DMS114 treated with DMSO at 0.1 percent for 48 hours (cell line): Measurements from ENCODE around the gene ZNF302.
A peak's percentile ranks its signal among the peaks of the same experiment; 100 is the strongest.
"Not testable (repeated sequence)": the region's sequence is repeated elsewhere in the genome, so short reads cannot be mapped to it uniquely, and the experiment has no call there.

Experiments used
- DNase-seq: peaks from one replicate; lab custom pipeline; 2025; ENCODE audit not compliant: unreplicated experiment; lab: John Stamatoyannopoulos, UW

ZNF302 gene

DNA sequence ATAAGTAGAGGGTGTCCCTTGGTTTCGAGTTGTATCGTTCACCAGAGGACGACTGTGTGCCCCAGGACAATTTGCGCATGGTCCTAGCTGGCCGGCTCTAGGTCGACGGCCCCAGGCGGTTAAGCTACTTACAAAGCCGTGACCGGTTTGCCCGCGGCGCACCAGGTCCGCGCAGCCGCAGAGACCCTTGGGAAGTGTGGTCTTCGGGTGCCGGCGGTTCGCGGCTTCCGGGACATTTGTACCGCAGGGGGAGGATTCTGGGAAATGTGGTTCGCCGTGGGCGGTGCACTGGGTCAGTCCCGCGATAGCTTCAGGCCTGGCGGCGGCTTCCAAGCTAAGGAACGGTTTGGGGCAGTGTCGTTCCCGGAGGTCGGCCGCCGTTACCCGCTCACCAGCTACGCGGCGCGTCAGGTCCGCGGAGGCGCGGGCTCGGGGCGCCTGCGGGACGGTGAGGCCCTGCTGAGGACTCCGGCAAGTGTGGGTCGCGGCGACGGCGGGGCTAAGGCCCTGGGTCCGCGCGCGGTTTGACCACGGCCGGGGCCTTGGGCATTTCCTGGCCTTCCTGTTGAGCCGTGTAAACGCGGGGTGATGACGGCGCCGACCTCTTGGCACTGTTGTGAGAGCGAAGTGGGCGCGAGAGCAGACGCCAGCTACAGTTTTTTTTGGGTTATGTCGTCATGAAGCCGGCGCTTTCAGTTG, at the start of gene ZNF302:
ZNF302 (plus strand) TSS at position 293 of the 699 bp plus-strand sequence. CDS start 1,127 bp downstream, outside the sequence.
- DNase-seq: peak; percentile 91

DNA sequence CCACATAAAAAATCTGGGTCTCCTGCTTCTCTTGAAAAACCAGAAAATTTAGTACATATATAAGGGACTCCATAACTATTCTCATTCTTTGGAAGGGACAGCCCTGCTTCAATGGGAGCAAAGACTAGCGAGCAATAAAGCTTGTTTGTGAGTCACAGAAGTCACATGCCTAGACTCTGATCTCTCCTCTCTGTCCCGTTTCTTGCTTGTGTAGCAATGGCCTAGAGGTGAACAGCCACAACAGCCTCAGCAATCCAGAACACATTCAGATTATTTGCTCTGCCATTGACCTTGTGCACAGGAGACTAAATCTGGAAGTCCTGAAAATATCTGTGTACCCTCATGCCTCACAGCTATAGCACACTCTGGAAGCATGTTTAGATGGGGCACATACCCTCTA, 43.7 kb upstream of the ZNF302 start:
- no peak for DNase-seq

DNA sequence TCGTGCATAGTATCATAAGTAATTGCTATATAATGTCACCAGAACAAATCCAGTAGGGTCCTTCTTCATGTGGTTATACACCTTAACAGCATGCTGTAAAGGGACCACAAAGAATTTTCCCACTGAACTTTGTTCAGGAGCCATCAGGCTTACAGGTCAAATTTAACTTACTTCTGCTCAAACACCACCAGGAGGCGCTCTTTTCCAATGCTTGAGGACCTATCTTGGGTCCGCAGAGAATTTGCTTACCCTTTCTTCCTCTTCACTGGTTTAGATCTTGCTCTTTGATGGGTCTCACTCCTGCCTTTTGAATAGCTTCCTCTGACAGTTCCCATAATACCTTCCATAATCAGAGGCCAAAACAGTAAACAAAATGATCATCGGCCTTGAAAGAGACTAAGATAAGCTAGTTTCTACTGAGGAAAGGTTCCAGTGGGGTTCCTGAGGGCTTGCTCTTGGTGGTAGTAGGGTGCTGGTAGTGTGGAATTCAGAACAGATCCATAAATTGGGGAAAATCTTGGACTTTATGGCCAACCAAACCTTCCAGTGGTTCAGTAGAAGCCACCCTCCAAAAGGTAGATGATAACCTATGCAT, 37.9 kb upstream of the ZNF302 start:
- peak; percentile 38 for DNase-seq

DNA sequence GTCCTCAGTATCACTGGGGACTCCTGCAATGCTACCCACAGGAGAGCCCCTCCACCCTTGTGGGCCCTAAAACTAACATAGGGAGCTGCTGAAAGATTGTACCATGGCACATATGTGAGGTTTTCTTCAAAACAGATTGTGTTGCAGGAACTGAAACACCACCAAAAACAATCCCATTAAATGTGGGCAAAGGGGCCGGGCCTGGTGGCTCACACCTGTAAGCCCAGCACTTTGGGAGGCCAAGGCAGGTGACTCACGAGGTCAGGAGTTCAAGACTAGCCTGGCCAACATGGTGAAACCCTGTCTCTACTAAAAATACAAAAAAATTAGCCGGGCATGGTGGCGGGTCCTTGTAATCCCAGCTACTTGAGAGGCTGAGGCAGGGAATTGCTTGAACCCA, 35.2 kb upstream of the ZNF302 start:
- DNase-seq: no peak

DNA sequence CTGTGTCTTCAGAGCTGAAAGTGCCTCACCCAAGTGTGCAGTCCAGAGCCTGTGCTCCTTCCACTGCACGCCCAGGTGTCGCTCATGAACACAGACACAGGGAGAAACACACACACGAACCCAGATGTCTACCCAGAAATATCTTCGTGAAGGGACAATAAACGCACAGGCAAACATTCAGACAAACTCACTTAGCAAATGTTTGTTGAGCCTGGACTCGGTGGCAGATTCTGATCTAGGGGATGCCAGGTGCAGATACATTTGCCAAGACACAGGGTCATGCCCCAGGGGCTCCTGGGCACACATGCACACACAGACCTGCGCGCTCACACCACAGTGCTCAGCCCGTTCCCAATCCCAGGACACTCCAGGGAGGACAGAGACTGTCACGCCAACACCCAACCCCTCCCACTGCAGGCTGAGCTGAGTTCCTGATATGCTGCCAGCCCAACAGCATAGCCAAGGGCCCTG, 32.5 kb upstream of the ZNF302 start:
- DNase-seq: no peak

DNA sequence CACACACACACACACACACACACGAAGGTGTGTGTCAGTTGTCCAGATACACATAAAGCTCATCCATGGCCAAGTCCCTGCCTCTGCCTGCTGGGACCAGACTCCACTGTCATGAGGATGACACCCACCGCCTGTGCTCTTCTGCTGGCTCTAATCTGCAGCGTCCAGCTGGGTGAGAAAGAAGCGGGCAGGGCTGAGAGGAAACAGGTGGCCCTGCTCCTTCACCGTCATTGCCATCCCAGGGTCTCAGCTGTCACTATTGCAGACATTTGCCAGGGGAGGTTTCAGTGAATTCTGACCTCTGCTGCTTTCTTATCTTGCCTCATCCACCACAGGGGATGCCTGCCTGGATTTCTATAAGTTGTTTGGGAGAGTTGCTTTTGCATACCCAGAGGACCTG, 31.9 kb upstream of the ZNF302 start:
- DNase-seq: no peak

DNA sequence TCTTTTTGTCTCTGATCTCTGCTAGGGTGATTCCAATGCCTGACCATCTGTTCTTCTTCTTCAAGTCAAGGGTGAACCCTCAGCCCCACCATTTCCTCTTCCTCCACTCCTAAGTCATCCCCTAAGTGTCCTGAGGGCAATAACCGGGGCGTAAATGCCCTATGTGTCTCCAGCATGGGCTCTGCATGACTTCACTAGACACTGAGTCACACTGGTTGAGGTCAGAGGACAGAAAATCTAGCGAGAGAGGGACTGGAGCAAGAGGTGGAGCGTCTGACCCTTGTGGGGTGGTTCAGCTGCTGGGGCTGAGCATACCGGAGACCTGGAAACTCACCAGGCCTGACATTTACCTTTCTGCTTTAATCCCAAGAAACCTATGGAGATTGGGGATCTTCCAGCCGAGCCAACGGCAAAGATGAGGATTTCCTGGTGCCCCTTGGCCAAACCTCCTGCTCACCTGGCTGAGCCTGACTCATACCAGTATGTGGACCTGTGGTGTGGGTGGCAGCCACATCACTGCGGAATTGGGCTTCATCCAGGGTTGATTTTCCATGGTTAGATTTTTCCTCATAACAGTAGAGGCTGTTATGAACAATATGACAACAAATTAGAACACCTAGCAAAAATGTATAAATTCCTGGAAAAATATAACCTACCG, 27.5 kb upstream of the ZNF302 start:
- no peak for DNase-seq

DNA sequence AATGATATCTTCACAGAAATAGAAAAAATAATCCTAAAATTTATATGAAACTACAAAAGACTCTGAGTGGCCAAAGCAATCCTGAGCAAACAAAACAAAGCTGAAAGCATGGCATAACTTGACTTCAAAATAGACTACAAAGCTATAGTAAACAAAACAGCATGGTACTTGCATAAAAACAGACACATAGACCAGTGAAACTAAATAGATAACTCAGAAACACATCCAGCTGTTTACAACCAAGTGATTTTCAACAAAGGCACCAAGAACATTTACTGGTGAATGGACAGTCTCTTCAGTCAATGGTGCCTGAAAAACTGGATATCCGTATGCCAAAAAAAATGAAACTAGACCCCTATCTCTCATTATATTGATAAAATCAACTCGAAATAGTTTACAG, 25.7 kb upstream of the ZNF302 start:
- no peak for DNase-seq

DNA sequence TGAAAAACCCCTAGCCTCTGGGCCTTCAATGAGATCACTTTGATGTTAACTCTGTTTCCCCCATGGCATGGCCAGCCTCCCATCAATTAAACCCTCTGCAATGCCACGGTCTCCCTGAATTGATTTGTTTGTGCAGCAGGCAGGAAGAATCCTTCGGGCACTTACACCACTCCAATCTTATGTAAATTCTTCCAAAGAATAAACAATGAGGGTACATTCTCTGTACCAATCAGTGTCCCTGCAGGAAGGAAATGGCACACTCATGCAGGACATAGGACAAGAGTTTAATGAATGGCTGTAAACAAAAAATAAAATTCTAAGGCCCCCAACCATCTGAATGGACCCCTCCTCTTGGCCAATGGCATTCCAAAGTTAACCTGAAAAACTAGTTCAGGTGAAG, 22.7 kb upstream of the ZNF302 start:
- DNase-seq: no peak

DNA sequence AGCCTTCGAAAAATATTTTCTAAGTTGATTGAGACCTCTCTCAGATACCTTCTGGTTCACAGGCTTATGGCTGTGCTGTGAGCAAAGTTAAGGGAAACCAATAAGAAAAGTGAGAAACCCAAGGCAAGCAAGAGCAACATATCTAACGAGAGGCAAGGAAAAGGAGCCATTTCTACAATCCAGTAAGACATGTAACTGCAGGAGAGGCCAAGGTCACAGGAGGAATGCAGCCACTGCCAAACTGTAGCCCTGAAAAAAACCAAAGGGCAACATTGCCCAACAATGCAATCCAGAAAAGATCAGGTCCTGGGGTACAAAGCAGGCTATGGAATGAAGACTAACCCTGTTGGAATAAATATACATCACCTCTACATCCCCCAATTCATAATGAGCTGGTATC, 21.8 kb upstream of the ZNF302 start:
- DNase-seq: no peak

DNA sequence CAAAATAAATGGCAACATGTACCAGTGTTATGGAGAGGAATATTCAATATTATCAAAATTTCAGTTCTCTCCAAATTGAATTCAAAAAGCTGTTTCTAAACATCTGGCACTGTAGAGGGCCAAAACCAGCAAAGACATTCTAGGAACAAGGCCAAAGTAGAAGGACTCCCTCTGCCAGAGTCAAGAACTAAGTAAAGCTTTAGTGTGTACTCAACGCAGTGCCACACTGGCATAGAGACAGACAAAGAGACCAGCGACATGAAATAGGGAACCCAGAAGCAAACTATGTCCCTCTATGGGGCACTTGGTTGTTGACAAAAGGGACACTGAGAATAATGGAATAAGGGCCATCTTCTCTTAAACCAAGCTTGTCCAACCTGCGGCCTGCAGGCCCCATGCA, 16.1 kb upstream of the ZNF302 start:
- DNase-seq: no peak

DNA sequence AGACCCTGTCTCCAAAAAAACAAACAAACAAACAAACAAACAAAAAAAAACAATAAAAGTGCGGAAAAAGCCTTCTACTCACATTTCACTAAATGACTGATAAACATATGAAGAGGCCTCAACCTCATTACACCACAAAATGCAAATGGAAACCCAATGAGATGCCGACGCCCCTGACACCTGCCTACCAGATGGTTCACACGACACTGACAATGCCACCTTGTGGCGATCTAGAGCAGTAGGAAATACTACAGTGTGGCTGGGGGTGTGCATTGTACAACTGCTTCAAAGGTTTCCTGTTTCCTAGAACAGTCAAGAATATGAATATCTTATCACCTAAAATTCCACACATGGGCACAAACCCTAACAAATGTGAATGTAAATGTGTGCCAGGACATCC, 14.6 kb upstream of the ZNF302 start:
- peak; percentile 17 for DNase-seq

DNA sequence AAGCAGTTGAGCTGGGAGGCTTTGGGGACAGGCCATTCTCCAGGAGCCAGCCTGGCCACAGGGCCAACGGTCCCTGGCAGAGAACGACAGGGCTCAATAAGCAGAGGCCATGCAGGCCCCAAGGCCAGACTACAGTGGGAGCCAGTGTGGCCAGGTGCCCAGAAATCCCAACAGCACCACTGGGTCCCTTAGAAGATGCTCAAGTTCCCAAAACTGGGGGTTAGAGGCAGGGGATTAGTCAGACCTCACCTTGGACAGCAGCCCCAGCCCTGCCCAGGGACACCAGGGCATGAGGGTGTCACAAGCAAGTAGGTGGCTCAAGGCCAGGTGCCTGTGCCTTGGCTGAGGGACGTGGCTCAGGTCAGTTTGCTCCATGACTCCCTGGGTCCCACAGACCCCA, 13.3 kb upstream of the ZNF302 start:
- DNase-seq: no peak

DNA sequence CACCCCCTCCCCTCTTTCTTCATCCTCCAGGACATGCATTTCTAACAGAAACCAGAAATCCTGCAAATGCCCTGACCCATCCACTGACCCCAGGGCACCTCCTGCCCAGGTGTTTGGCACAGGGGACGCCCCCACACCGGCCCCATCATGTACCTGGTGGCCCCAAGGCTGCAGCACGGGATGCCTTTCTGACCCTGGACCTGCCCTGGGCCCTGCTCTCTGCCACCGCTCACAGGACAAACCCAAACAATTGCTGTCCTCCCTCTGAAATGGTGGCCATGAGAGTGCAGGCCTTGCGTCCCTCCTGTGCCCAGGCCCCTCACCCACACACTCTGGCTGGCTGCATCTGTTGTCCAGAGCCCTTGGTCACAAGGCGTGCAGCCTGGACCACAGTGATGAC, 12.6 kb upstream of the ZNF302 start:
- DNase-seq: no peak

DNA sequence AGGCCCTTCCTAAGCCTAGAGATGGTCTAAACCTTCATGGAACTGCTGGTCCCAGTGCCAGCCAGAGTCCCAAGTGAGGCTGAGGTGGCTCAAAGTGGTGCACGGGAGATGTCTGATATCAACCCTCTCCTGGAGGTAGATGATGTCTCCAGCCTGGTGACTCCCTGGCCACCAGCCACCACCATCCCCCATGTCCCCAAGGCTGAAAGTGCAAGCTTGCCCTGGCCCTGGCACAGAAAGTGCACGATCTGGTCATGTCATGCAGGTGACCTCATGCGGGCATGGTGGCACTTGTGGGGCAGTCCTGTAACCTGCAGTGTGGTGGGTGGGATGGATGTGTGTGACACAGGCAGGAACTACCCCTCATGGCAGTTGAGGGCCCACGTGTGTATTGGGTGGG, 12.2 kb upstream of the ZNF302 start:
- DNase-seq: not testable (repeated sequence)

DNA sequence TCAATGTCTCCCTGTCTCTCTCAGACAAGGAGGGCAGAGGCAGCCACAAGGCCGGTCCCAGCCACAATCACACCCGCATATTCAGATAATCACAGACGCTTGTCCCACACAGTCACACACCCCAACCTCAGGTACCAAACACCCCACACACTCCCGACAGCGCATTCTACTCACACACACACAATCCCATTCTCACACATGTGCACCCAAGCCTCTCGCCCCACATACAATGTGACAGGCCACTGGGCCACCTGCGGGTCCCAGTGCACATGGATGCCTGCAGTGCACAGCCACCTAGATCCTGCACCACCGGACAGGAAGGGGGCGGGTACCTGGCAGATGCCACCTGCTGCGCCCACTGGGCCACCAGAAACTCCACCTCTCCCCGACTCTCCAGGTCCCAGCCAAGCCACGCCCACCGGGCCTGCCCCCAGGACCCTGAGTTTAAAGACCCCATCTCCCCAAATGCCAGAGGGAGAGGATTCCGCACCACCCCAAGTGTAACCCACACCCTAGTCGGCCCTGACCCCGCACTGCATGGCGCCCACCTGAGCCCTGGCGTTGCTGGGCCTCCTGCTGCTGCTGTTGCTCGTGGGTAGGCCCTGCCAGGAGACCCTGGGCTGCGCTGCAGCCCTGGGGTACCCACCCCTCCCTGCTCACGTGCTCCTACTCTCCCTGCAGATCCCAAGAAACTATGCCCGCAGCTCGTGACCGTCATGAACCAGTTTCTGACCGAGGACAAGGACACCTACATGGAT, 11.1 kb upstream of the ZNF302 start:
- DNase-seq: no peak

DNA sequence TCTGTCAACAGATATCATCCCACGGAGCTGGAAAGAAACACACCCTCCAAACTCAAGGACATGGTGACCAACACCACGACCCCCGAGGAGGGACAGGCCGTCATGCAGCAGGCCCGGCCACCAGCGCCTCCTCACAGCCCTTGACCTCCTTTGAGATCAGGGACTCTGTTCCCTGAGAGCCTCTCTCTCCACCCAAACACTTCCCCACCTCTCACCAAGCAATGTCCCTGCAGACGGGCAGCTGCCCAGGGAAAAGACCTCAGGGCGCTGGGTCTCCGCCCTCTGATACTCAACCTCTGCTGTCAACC, 10.6 kb upstream of the ZNF302 start:
- DNase-seq: no peak

DNA sequence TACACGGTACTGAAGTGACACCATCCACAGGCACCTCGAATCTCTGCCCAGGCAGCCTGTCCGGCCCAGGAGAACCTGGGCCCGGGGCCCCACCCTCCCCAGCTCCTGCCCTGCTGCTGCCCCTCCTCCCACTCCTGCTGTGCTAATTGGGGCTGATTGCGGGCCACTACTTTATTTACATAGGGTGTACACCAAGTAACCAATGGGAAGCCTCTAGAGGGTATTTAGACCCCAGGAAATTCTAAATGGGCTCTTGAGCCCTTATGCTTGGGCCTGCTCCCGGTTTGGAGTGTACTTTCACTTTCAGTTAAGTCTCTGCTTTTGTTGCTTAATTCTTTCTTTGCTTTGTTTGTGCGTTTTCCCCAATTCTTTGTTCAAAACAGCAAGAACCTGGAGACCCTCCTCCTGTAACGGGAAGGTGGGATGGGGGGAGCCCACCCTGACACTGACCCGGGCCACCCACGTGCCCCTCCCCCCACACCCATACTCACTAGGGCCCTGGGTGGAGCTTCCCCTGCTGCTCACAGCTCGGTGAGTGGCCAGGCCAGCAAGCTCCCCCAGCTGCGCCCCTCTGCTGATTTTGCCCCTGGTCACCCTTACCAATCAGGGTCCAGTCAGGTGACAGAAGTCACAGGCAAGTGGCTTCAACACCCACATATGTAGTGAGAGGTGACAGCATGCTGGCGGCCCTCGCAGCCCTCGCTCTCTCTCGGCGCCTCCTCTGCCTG, 10.0 kb upstream of the ZNF302 start:
- DNase-seq: no peak

DNA sequence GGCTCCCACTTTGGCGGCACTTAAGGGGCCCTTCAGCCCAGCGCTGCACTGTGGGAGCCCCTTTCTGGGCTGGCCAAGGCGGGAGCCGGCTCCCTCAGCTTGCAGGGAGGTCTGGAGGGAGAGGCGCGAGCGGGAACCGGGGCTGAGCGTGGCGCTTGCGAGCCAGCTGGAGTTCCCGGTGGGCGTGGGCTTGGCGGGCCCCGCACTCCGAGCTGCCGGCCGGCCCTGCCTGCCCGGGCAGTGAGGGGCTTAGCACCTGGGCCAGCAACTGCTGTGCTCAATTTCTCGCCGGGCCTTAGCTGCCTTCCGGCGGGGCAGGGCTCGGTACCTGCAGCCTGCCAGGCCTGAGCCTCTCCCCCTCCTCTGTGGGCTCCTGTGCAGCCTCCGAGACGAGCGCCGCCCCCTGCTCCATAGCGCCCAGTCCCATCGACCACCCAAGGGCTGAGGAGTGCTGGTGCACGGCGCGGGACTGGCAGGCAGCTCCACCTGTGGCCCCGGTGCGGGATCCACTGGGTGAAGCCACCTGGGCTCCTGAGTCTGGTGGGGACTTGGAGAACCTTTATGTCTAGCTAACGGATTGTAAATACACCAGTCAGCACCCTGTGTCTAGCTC, 9.3 kb upstream of the ZNF302 start:
- DNase-seq: not testable (repeated sequence)

DNA sequence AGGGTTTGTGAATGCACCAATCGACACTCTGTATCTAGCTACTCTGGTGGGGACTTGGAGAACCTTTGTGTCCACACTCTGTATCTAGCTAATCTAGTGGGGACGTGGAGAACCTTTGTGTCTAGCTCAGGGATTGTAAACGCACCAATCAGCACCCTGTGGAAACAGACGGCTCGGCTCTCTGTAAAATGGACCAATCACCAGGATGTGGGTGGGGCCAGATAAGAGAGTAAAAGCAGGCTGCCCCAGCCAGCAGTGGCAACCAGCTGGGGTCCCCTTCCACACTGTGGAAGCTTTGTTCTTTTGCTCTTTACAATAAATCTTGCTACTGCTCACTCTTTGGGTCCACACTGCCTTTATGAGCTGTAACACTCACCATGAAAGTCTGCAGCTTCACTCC, 8.8 kb upstream of the ZNF302 start:
- not testable (repeated sequence) for DNase-seq

DNA sequence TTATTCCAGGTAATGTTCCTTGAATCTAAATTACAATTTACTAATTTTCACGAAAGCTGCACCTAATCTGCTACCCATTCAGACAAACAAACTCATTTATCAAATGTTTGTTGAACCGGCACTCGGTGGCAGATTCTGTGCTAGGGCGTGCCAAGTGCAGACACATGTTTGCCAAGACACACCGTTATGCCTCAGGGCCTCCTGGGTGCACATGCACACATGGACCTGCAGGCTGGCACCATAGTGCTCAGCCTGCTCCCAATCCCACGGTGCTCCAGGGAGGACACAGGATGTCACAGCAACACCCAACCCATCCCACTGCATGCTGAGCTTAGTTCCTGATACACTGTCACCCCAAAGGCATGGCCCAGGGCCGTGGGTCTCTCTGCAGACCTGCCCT, 8.2 kb upstream of the ZNF302 start:
- DNase-seq: no peak
